Fibroblast of mammary gland (primary cell): ENCODE data around the gene OTOS.

Experiments
- DNase-seq: peaks from one replicate; pipeline ENCODE4 v3.0.0-alpha.2; 2010; ENCODE audit warnings: low read depth
- H3K4me3 ChIP-seq: 2 replicates; pipeline ENCODE4 v1.5.1; 2011; ENCODE audit warnings: low read depth, mild to moderate bottlenecking, low read length, moderate library complexity; ENCODE audit not compliant: control insufficient read depth
- TF ChIP-seq, protein P1 (sequence below): conservative IDR thresholded peaks from 2 replicates; pipeline ENCODE4 v1.5.1; 2011; ENCODE audit warnings: low read depth, low read length, inconsistent platforms; ENCODE audit not compliant: control insufficient read depth, insufficient read depth

Gene OTOS

DNA sequence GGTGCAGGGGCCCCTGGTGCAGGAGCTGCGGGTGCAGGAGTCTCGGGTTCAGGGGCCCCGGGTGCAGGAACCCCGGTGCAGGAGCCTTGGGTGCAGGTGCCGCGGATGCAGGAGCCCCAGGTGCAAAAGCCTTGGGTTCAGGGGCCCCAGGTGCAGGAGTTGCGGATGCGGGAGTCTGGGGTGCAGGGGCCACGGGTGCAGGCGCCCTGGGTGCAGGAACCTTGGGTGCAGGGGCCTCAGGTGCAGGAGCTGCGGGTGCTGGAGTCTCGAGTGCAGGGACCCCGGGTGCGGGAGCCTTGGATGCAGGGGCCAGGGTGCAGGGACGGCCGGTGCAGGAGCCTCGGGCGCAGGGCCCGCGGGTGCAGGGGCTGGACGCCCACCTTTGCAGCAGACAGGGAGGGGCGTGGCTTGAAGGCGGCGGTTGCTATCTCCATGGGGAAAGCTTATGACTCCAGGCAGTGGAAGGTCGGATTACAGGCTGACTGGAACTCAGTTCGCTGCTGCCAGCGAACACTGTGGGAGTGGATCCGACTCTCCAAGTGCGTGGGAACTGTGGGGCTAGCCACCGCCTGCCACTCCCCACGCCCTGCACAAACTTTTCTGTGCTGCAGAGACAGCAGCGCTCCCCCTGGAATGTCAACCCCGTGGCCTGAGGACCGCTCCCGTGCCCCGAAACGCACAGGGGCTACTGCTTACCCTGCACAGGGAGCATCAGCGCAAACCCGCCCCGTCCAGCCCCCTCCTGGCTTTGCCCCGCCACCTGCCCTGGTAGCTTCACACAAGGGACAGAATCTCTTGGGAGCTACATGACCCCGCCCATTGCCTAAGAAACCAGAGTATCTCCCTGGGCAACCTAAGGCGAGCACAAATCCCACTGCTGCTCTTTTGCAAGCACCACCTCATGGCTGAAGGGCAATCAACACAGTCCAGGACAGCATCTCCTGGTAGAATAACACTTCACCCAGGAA is 44.6 kb downstream of the OTOS start:
- no peak overlapping the region for H3K4me3 ChIP-seq
- DNase-seq: no peak
- TF ChIP-seq, protein P1, sequence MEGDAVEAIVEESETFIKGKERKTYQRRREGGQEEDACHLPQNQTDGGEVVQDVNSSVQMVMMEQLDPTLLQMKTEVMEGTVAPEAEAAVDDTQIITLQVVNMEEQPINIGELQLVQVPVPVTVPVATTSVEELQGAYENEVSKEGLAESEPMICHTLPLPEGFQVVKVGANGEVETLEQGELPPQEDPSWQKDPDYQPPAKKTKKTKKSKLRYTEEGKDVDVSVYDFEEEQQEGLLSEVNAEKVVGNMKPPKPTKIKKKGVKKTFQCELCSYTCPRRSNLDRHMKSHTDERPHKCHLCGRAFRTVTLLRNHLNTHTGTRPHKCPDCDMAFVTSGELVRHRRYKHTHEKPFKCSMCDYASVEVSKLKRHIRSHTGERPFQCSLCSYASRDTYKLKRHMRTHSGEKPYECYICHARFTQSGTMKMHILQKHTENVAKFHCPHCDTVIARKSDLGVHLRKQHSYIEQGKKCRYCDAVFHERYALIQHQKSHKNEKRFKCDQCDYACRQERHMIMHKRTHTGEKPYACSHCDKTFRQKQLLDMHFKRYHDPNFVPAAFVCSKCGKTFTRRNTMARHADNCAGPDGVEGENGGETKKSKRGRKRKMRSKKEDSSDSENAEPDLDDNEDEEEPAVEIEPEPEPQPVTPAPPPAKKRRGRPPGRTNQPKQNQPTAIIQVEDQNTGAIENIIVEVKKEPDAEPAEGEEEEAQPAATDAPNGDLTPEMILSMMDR: no peak

DNA sequence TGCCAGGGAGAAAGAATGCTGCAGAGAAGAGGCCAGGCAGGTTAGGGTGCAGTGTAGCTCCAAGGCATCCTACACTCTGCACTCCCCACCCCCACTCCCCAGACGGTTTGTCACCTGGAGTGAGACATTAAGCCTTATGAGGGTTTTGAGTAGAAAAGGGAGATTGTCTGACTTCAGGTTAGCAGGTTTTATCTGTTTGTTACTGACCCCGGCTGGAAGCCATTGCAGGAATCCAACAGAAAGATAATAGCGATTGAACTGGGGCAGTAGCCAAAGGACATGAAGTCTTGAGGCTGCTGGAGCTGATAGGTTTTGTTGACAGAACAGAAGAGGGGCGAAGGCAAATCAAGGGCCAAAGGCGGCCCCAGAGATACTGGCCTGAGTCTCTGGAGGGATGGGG is 51.2 kb downstream of the OTOS start:
- H3K4me3 ChIP-seq: no peak overlapping the region

More for the DNA sequence above, 51.2 kb downstream of the OTOS start:
- DNase-seq: no peak
- TF ChIP-seq, protein P1: no peak
